OCI-LY3 (cell line): ENCODE results near the gene FBXO40.

Experiments used
- H2AFZ ChIP-seq: fragments of 200-600, 300-600 bp; shearing (Covaris generic); 2 replicates; pipeline ENCODE4 v1.6.0; 2014; ENCODE audit warnings: antibody characterized with exemption, low read depth, low read length
- H3K27ac ChIP-seq: fragments of 200-600, 300-600 bp; sonication (generic); 2 replicates; pipeline ENCODE4 v1.5.1; 2014; ENCODE audit warnings: mild to moderate bottlenecking, low read length, moderate library complexity, mixed read lengths
- H3K27me3 ChIP-seq: fragments of 200-600, 300-600 bp; sonication (generic); 2 replicates; pipeline ENCODE4 v1.6.1; 2014; ENCODE audit warnings: low read depth, low read length, mixed read lengths
- H3K36me3 ChIP-seq: fragments of 200-600, 300-600 bp; sonication (generic); replicated peaks from 2 replicates; pipeline ENCODE3; 2014; ENCODE audit warnings: low read depth, low read length, mixed read lengths
- H3K4me1 ChIP-seq: fragments of 300-600, 200-600 bp; sonication (generic); 2 replicates; pipeline ENCODE4 v1.6.1; 2014; ENCODE audit warnings: low read length, mixed read lengths
- H3K4me2 ChIP-seq: fragments of 200-600, 300-600 bp; sonication (generic); 2 replicates; pipeline ENCODE4 v1.6.1; 2014; ENCODE audit warnings: low read length, mixed read lengths
- H3K4me3 ChIP-seq: fragments of 300-600, 200-600 bp; sonication (generic); 2 replicates; pipeline ENCODE4 v1.5.1; 2014; ENCODE audit warnings: antibody characterized with exemption, mild to moderate bottlenecking, low read length, moderate library complexity
- H3K79me2 ChIP-seq: fragments of 300-600, 200-600 bp; shearing (Covaris generic); 2 replicates; pipeline ENCODE4 v1.6.1; 2014; ENCODE audit warnings: mild to moderate bottlenecking, low read length, mixed read lengths
- H3K9ac ChIP-seq: fragments of 300-600, 200-600 bp; shearing (Covaris generic); 2 replicates; pipeline ENCODE4 v1.6.0; 2014; ENCODE audit warnings: mild to moderate bottlenecking, low read length, moderate library complexity
- H3K9me3 ChIP-seq: fragments of 200-600, 300-600 bp; shearing (Covaris generic); 2 replicates; pipeline ENCODE4 v1.6.1; 2014; ENCODE audit warnings: low read length, mixed read lengths; ENCODE audit not compliant: insufficient read depth
- H4K20me1 ChIP-seq: fragments of 200-600, 300-600 bp; sonication (generic); 2 replicates; pipeline ENCODE4 v1.6.1; 2016; ENCODE audit warnings: low read length, mixed read lengths; ENCODE audit not compliant: insufficient read depth
- CTCF ChIP-seq: fragments of 200-600, 300-600 bp; sonication (generic); IDR thresholded peaks from 2 replicates; pipeline ENCODE4 v1.5.1; 2014; ENCODE audit warnings: antibody characterized with exemption, low read length, low read depth
- EZH2phosphoT487 ChIP-seq: fragments of 200-600 bp; shearing (Covaris generic); IDR thresholded peaks from 2 replicates; pipeline ENCODE4 v1.6.1; 2018; ENCODE audit warnings: antibody characterized with exemption, mixed run types, low read depth

Gene FBXO40

DNA sequence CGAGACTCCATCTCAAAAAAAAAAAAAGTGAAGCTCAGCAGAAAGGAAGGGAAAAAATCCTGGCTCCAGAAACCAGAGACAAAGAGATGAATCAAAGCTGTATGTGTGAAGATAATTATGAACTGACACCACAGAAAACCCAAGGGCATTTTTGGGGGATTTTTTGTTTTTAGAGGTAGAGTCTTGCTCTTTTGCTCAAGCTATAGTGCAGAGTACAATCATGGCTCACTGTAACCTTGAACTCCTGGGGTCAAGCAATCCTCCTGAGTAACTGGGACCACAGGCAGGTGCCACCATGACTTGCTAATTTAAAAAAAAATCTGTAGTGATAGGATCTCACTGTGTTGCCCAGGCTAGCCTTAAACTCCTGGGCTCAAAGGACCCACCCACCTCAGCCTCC, 44.7 kb downstream of the FBXO40 start:
- peaks cover 19% of the 10 kb centered on the region for H3K4me1 ChIP-seq
- H3K9ac ChIP-seq = no peak overlapping the region
- peaks cover 69% of the 10 kb centered on the region for H3K36me3 ChIP-seq
- H3K4me3 ChIP-seq = no peak overlapping the region
- H3K4me2 ChIP-seq = peak overlapping the region; percentile 35
- H3K9me3 ChIP-seq = no peaks in the 10 kb centered on the region
- no peaks in the 10 kb centered on the region for H3K27me3 ChIP-seq
- no peaks in the 10 kb centered on the region for H3K79me2 ChIP-seq
- H2AFZ ChIP-seq = no peak overlapping the region
- TF ChIP-seq EZH2phosphoT487 (no peak), CTCF (no peak)
- no peaks in the 10 kb centered on the region for H4K20me1 ChIP-seq
- H3K27ac ChIP-seq = peak overlapping the region; percentile 27

DNA sequence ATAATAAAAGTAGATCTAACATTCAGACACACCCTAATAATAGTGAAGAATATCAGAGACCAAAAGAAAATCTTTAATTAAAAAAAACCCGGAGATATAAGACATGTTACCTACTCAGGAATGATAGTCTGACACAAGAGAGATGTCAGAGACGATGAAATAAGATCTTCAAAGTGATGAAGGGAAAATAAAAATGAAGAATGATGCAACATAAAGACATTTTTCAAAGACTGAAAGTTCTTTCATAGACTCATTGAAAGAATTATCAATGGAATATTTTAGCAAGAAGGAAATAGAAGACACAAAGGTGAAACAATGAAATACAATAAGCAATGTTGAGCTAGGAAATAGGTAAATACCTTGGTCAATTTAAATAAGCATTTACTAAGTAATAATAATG, 47.9 kb downstream of the FBXO40 start:
- Histone ChIP-seq H3K27me3 (no peaks in the 10 kb centered on the region), H3K36me3 (peaks cover 75% of the 10 kb centered on the region), H2AFZ (no peak overlapping the region), H4K20me1 (no peaks in the 10 kb centered on the region), H3K4me3 (no peak overlapping the region), H3K4me1 (peaks cover 19% of the 10 kb centered on the region), H3K9ac (no peak overlapping the region), H3K27ac (no peak overlapping the region), H3K79me2 (no peaks in the 10 kb centered on the region), H3K9me3 (no peaks in the 10 kb centered on the region), H3K4me2 (no peak overlapping the region)
- no peak for TF ChIP-seq EZH2phosphoT487
- TF ChIP-seq CTCF = no peak

GRCh38 chr3:121642601-121643314, 49.6 kb downstream of the FBXO40 start:
- peaks cover 68% of the 10 kb centered on the region for H3K36me3 ChIP-seq

GRCh38 chr3:121645054-121645453, 51.9 kb downstream of the FBXO40 start:
- no peaks in the 10 kb centered on the region for H3K27me3 ChIP-seq
- H3K4me2 ChIP-seq = no peak overlapping the region
- peaks cover 59% of the 10 kb centered on the region for H3K36me3 ChIP-seq
- H3K9ac ChIP-seq = no peak overlapping the region
- no peak overlapping the region for H3K4me3 ChIP-seq
- H2AFZ ChIP-seq = no peak overlapping the region
- H3K27ac ChIP-seq = no peak overlapping the region
- no peaks in the 10 kb centered on the region for H4K20me1 ChIP-seq
- H3K9me3 ChIP-seq = no peaks in the 10 kb centered on the region
- TF ChIP-seq CTCF (no peak), EZH2phosphoT487 (no peak)
- H3K4me1 ChIP-seq = no peaks in the 10 kb centered on the region
- H3K79me2 ChIP-seq = peaks cover 3% of the 10 kb centered on the region

More at GRCh38 chr3:121642601-121643314, 49.6 kb downstream of the FBXO40 start:
- H2AFZ ChIP-seq = no peak overlapping the region
- TF ChIP-seq EZH2phosphoT487 = no peak
- no peak for TF ChIP-seq CTCF
- no peaks in the 10 kb centered on the region for H3K9me3 ChIP-seq
- no peaks in the 10 kb centered on the region for H3K27me3 ChIP-seq
- H3K4me3 ChIP-seq = no peak overlapping the region
- no peaks in the 10 kb centered on the region for H4K20me1 ChIP-seq
- H3K79me2 ChIP-seq = no peaks in the 10 kb centered on the region; the same call in 1 of the 2 replicates
- H3K9ac ChIP-seq = no peak overlapping the region
- no peak overlapping the region for H3K27ac ChIP-seq
- peaks cover 10% of the 10 kb centered on the region for H3K4me1 ChIP-seq
- no peak overlapping the region for H3K4me2 ChIP-seq
